Right atrium auricular region (tissue), 2 donors: ENCODE results near the gene SRRD. TPM values are rescaled to one million over a fixed set of nuclear protein-coding genes. Genes with fewer than 3 reads are reported as not detected.

ENCODE experiments used
- DNase-seq: peaks from one replicate; pipeline ENCODE4 v3.0.0-alpha.2; 2019; ENCODE audit warnings: low spot score
- H3K27ac ChIP-seq, 2 donors: fragments of 200-600 bp; sonication (generic); 1 replicate in 1 of 2; 2 replicates in 1 of 2; pipeline ENCODE4 v1.5.1; 2016 to 2019
- H3K27me3 ChIP-seq, 2 donors: fragments of 200-600 bp; sonication (generic); one replicate each; pipeline versions ENCODE4 v1.5.1 to v1.6.0; 2017 to 2019
- H3K36me3 ChIP-seq: fragments of 200-600 bp; sonication (generic); one replicate; pipeline ENCODE4 v1.5.1; 2016
- H3K4me1 ChIP-seq, 2 donors: fragments of 200-600 bp; sonication (generic); one replicate each; pipeline versions ENCODE4 v1.5.1 to v1.6.0; 2017 to 2019
- H3K4me3 ChIP-seq, 2 donors: fragments of 200-600 bp; sonication (generic); 1 replicate in 1 of 2; 2 replicates in 1 of 2; pipeline ENCODE4 v1.5.1; 2017 to 2019; ENCODE audit warnings: mild to moderate bottlenecking in 1 of 2, moderate library complexity in 1 of 2
- H3K9me3 ChIP-seq, 2 donors: fragments of 200-600 bp; sonication (generic); one replicate each; pipeline ENCODE4 v1.5.1; 2019
- CTCF ChIP-seq, 2 donors: fragments of 200-600 bp; sonication (generic); IDR thresholded peaks; one replicate each; pipeline ENCODE4 v1.5.1; 2019; ENCODE audit warnings: antibody characterized with exemption in 2 of 2
- total RNA-seq, 2 donors: library from RNA; depleted of rRNA; stranded (reverse); fragments of >200 nt; gene quantifications; one replicate each; pipeline ENCODE4 v1.1.0, GENCODE V29; 2016

Gene SRRD
- total RNA-seq, 2 donors from 2014 or later: 20.4 to 25.0 TPM

- no peak for TF ChIP-seq CTCF (IDR thresholded peaks at IDR 0.05)
- peaks cover 8% of the 10 kb centered on the region for H3K36me3 ChIP-seq
- no peaks in the 10 kb centered on the region for H3K27me3 ChIP-seq
- H3K4me3 ChIP-seq: no peak overlapping the region
- H3K4me1 ChIP-seq: peaks cover 0 to 9% of the 10 kb centered on the region in 2 donors
- no peak overlapping the region for H3K27ac ChIP-seq
- DNase-seq: no peak
- H3K9me3 ChIP-seq: no peaks in the 10 kb centered on the region
Observed at GRCh38 chr22:26446808-26447515, 36.7 kb upstream of the SRRD start.

- no peak for TF ChIP-seq CTCF (IDR thresholded peaks at IDR 0.05)
- no peaks in the 10 kb centered on the region for H3K9me3 ChIP-seq
- H3K4me1 ChIP-seq: peaks cover 0 to 9% of the 10 kb centered on the region in 2 donors
- H3K36me3 ChIP-seq: peaks cover 15% of the 10 kb centered on the region
- no peak for DNase-seq
- no peaks in the 10 kb centered on the region for H3K27me3 ChIP-seq
- H3K4me3 ChIP-seq: no peak overlapping the region
- no peak overlapping the region for H3K27ac ChIP-seq
Observed at GRCh38 chr22:26447584-26448329, 35.9 kb upstream of the SRRD start.

- no peaks in the 10 kb centered on the region for H3K9me3 ChIP-seq
- peaks cover 20% of the 10 kb centered on the region for H3K36me3 ChIP-seq
- no peak overlapping the region for H3K27ac ChIP-seq
- H3K27me3 ChIP-seq: no peaks in the 10 kb centered on the region
- TF ChIP-seq CTCF (IDR thresholded peaks at IDR 0.05): no peak
- DNase-seq: no peak
- peaks cover 0 to 9% of the 10 kb centered on the region in 2 donors for H3K4me1 ChIP-seq
- H3K4me3 ChIP-seq: no peak overlapping the region
Observed at GRCh38 chr22:26448334-26448733, 35.3 kb upstream of the SRRD start.

GRCh38 chr22:26448941-26449340 is 34.7 kb upstream of the SRRD start:
- no peaks in the 10 kb centered on the region for H3K9me3 ChIP-seq
- TF ChIP-seq CTCF (IDR thresholded peaks at IDR 0.05): no peak
- no peak overlapping the region for H3K4me3 ChIP-seq
- H3K27ac ChIP-seq: no peak overlapping the region
- no peak for DNase-seq
- peaks cover 0 to 9% of the 10 kb centered on the region in 2 donors for H3K4me1 ChIP-seq
- H3K27me3 ChIP-seq: no peaks in the 10 kb centered on the region
- peaks cover 27% of the 10 kb centered on the region for H3K36me3 ChIP-seq

GRCh38 chr22:26450453-26451185 is 33.1 kb upstream of the SRRD start:
- peaks cover 0 to 9% of the 10 kb centered on the region in 2 donors for H3K4me1 ChIP-seq
- DNase-seq: no peak
- H3K9me3 ChIP-seq: no peaks in the 10 kb centered on the region
- no peaks in the 10 kb centered on the region for H3K27me3 ChIP-seq
- H3K27ac ChIP-seq: no peak overlapping the region
- peaks cover 29% of the 10 kb centered on the region for H3K36me3 ChIP-seq
- TF ChIP-seq CTCF (IDR thresholded peaks at IDR 0.05): no peak
- H3K4me3 ChIP-seq: no peak overlapping the region
